ENCODE results near the gene PRSS16.
"Not testable (repeated sequence)": the region's sequence is repeated elsewhere in the genome, so short reads cannot be mapped to it uniquely, and the experiment has no call there.

PRSS16 gene

DNA sequence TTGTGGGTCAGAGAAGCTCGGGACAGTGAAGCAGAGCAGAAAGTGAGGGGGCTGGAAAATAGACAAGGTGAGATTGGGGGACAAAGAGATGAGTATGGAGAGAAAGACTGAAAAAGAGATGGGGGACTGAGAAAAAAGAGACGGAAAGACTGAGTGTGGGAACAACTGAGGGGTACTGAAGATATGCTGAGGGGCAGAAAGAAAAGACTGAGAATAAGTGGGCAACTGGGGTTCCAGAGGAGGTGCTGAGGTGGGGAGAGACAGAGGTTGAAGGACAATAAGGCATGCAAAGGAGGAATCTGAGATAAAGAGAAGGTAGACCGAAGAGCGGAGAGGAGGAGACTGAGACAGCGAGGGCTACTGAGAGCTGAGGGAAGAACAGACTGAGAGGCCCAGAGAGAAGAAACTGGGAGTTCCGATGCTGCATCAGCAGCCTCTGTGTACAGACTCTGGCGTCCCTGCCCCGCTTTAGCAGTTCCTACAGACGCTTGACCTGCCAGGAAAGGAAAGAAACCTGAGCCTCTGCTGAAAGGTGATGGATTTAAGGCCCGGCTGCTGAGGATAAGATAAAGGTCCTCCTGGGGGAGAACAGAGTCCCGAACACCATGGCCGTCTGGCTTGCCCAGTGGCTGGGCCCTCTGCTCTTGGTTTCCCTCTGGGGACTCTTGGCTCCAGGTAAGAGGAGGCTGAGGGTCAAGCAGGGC lies at the start of gene PRSS16:
PRSS16 (plus strand) TSS at position 569 of the 704 bp plus-strand sequence; CDS start at position 606, 37 bp downstream.
- DNase-seq: no peak

GRCh38 chr6:27205375-27206278 lies 41.9 kb upstream of the PRSS16 start:
- no peak for DNase-seq

DNA sequence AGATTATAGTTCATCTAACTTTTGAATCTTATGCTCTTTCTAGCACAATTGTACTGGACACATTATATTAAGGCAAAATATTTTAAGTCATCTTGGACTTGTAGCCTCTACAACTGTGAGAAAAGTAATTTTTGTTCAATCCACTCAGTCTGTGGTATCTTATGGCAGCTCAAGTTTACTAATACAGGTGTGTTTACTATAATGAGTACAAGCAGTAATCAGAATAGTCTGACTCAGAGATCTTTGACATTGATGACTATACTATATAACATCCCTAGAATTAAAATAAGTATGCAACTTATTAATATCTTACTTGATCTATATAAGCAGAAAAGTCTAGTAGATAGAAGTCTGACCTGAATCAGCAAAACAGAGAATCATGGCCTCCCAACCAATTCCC lies 40.7 kb upstream of the PRSS16 start:
- no peak for DNase-seq

DNA sequence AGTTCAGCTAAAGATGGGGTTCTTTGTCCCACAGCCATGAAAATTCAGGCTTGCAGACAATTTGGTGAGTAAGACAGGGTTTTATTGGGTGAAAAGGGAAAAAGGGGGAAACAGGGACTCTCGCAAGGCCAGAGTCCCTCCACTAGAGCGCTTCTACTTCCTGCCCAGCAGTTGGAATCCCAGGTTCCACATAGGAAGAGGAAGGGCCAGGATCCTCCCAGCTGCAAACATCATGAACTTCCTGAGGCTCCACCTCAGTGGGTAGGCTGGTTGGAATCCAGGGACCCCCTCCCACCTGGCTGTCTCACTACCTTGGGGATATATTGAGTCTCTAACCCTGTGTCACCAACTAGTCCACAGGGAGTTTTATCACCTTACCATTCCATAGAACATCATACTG lies 39.5 kb upstream of the PRSS16 start:
- no peak for DNase-seq

DNA sequence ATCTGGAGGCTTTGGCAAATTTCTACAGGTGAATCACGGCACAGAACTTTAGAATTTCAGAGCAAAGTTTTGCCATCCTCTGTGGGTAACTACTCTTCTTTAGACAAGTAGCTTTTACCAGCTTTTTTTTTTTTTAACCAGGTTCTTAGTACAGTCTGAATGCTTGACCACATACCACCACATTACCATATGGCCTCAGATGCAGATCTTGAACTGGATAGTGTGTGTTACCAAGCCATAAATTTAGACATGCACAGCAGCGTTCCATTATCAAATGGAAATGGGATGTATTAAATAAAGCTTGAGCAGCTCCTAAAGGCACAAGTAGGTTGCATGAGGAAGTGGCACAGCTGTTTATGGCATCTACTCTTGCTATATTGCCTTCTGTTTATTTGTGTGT lies 38.3 kb upstream of the PRSS16 start:
- DNase-seq: no peak

DNA sequence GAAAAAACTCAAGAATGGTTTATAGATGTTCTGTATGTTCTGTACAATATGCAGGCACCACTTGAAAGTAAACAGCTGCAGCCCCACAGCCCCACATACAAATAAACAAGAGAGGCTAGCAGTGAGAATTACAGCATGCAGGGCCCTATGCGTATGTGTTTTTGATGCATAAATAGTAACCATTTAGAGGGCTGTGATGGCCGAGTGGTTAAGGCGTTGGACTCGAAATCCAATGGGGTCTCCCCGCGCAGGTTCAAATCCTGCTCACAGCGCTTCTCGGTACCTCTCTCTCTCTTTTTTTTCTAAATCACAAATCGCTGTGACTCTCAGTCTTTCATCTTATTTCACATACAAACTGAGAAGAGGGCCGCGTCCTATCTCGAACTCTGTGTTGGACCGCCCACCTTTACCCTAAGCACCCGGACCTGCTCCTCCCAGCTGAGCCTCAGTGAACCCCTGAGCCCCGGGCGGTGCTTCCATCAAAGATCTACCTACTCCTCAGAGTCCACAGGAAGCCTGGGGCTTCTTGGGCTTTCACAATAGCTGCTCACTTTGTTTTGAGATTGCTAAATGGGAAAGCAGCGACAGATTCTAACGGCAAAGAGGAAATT lies 37.7 kb upstream of the PRSS16 start:
- DNase-seq: no peak

GRCh38 chr6:27213091-27213517 lies 34.4 kb upstream of the PRSS16 start:
- not testable (repeated sequence) for DNase-seq

DNA sequence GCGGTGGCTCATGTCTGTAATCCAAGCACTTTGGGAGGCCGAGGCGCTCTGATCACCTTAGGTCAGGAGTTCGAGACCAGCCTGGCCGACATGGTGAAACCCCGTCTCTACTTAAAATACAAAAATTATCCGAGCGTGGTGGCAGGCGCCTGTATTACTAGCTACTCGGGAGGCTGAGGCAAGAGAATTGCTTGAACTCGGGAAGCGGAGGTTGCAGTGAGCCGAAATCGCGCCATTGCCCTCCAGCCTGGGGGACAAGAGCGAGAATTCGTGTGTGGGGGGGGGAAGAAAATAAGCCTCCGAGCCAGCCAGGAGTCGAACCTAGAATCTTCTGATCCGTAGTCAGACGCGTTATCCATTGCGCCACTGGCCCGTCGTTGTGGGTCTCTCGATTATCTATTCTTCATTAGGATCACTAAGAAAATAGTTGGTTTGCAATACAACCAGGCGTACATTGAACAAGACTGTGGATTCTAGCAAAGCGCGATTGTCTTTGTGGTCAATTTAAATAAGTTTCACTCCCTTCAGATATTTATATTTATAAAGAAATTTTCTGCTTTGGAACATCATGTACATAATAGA lies 33.9 kb upstream of the PRSS16 start:
- no peak for DNase-seq

GRCh38 chr6:27214126-27214601 lies 33.3 kb upstream of the PRSS16 start:
- no peak for DNase-seq

DNA sequence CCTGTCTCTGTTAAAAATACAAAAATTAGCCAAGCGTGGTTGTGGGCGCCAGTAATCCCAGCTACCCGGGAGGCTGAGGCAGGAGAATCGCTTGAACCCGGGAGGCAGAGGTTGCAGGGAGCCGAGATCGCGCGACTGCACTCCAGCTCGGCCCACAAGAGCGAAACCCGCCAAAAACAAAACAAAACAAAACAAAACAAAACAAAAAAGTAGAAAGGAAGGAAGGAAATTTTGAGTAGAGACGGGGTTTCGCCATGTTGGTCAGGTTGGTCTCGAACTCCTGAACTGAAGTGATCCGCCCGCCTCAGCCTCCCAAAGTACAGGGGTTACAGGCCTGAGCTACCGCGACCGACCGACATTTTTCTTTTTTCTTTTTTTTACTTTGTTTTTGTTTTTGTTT lies 30.6 kb upstream of the PRSS16 start:
- DNase-seq: no peak

- DNase-seq: not testable (repeated sequence)
Measured at GRCh38 chr6:27222971-27223370, 24.5 kb upstream of the PRSS16 start.

DNA sequence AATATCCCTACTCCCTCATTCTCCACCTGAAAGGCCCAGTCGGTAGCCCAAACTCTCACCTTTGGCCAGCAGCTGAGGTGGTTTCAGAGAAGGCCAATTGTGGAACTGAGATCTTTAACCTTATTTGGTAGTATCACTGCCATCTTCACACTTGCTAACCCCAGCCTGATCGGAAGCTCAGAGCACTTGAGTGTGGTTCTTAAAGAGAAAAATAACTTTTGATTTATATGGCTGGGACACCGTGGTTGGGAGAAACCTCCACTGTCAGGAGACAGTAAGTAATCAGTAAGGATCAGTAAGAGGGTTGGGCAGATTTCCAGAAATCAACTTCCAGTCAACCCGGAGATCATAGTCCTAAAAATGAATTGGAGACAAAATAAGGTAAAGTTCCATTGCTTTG lies 22.8 kb upstream of the PRSS16 start:
- DNase-seq: no peak

DNA sequence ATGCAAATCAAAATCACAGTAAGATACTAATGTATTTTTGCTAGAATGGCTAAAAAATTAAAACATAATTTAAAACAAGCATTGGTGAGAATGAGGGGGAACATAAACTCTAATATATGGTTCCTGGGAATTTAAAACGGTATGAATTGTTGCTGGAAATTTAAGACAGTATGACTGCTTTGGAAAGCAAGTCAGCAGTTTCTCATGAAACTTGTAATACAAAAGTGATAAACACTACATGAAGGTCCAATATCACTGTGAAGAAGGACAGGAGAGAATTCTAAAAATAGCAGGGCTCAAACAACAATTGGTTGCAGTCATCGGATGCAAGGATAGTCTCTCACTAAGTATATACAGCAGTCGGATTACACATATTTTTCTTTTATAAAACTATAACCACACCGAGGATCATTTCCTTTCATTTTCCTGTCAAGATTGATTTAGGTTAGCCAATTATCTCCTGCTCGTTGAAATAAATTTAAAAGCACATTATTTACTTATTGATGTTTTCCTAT lies 18.5 kb upstream of the PRSS16 start:
- DNase-seq: no peak

DNA sequence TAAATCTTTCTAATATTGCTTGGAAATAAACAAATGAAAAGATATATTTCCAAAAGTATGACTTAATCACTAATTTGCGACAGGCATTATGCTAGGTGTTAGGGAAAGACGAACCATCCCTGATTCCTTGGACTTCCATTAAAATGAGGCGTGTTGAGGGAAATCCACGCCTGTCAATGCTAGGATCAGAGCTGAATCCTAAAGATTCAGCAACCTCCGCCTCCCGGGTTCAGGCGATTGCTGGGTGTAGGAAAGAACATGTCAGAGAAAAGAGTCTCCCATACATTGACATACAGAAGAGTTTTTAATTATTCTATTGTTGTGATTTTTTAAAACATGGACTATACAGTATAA lies 16.8 kb upstream of the PRSS16 start:
- DNase-seq: no peak

DNA sequence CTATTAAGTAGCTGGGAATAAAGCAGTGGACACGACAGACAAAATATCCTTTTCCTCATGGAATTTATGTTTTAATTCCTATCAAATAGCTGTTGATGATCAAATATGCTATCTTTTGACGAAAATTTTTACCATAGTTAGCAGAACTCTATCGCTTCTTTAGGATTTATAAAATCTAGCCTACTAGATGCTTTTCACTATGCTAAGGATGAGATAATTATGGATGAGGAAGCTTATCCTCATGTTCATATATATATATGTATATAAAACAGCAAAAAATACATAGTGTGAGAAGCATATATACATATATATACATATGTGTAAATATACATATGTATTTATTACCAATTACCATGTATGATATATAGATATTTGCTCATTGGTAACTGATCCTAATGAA lies 12.9 kb upstream of the PRSS16 start:
- no peak for DNase-seq

- DNase-seq: peak in 1 of 2 experiments; percentile 48
Measured at GRCh38 chr6:27237089-27237803, 10.3 kb upstream of the PRSS16 start.

DNA sequence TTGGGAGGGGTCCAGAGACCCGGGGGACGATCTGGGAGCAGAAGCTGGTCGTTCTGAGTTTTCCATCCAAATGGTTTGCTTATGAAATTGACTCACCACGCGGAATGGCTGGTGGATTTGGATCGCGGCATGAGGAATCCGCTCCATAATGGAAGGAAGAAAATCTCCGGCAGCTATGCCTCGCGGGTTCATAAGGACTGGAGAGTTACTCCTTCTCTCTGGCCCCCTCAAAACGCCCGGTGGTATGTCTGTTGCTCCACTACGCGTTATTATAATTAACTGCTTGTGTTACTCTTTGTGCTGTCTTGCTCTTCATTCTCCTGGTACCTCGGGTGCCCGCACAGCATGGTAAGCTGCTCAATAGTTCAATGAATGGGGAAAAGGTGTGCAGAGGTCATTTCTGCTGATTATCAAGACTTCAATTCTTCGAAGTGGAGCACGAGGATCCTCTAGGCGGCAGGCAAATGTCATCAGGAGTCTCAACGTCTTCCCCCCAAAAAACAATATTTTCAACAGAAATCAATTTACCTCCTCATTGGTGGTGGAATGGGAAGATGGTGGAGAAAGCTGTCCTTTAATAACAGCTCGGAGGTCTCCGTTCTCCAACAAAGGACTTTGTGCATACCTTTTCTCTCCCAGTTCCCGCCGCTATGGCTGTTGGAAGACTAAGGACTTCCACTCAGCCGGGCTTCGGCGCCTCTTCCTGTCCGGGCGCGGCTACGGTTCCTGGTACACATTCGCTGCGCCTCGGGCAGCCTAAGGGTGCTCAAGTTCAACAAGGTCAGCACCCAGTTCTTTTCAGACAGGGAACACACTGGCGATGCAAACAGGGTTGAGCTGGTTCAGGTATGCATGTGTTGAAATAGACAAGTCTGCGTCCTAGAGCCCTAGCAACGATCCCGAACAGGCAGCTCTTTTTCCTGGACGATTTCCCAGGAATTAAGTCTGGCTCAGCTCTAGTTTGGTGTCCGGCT lies 9.2 kb upstream of the PRSS16 start:
- DNase-seq: peak in 1 of 2 experiments; percentile 11

- DNase-seq: no peak
Measured at GRCh38 chr6:27239258-27239657, 8.2 kb upstream of the PRSS16 start.

GRCh38 chr6:27241443-27241842 lies 6.1 kb upstream of the PRSS16 start:
- DNase-seq: no peak

GRCh38 chr6:27242589-27243265 lies 4.8 kb upstream of the PRSS16 start:
- DNase-seq: no peak

All from NCI-H446 (cell line).